H9 (cell line): ENCODE measurements around the gene CDH4. TPM values are rescaled to one million over a fixed set of nuclear protein-coding genes. Genes with fewer than 3 reads are reported as not detected.

Experiments used
- DNase-seq: peaks from one replicate; pipeline ENCODE4 v3.0.0-alpha.2; 2017
- H2AFZ ChIP-seq: one replicate; pipeline ENCODE4 v1.6.1; 2013; ENCODE audit warnings: mild to moderate bottlenecking, low read length, control low read depth, moderate library complexity
- H2AK5ac ChIP-seq: 2 replicates; pipeline ENCODE4 v1.6.1; 2013; ENCODE audit warnings: low read length, control low read depth, mixed read lengths; ENCODE audit not compliant: insufficient read length
- H2BK120ac ChIP-seq: one replicate; pipeline ENCODE4 v1.6.1; 2013; ENCODE audit warnings: low read depth, mild to moderate bottlenecking, low read length, control low read depth, inconsistent platforms; ENCODE audit not compliant: poor library complexity, severe bottlenecking
- H2BK12ac ChIP-seq: 2 replicates; pipeline ENCODE4 v1.6.1; 2013; ENCODE audit warnings: low read length, control low read depth, mixed read lengths, low read depth; ENCODE audit not compliant: insufficient read length
- H2BK15ac ChIP-seq: 2 replicates; pipeline ENCODE4 v1.6.1; 2013; ENCODE audit warnings: low read depth, low read length, control low read depth
- H2BK20ac ChIP-seq: one replicate; pipeline ENCODE4 v1.6.1; 2013; ENCODE audit warnings: low read depth, mild to moderate bottlenecking, low read length, control low read depth, inconsistent platforms; ENCODE audit not compliant: poor library complexity, severe bottlenecking
- H2BK5ac ChIP-seq: 2 replicates; pipeline ENCODE4 v1.6.1; 2013; ENCODE audit warnings: low read length, control low read depth, mixed read lengths; ENCODE audit not compliant: insufficient read length
- H3K14ac ChIP-seq: 2 replicates; pipeline ENCODE4 v1.6.1; 2013; ENCODE audit warnings: low read length, control low read depth; ENCODE audit not compliant: insufficient read depth
- H3K18ac ChIP-seq: 2 replicates; pipeline ENCODE4 v1.6.1; 2013; ENCODE audit warnings: low read depth, mild to moderate bottlenecking, mixed read lengths, low read length, control low read depth; ENCODE audit not compliant: insufficient read length
- H3K23ac ChIP-seq: 2 replicates; pipeline ENCODE4 v1.6.1; 2013; ENCODE audit warnings: low read length, control low read depth, mixed read lengths, low read depth; ENCODE audit not compliant: insufficient read length
- H3K23me2 ChIP-seq: 2 replicates; pipeline ENCODE4 v1.6.1; 2013; ENCODE audit warnings: low read depth, mild to moderate bottlenecking, mixed read lengths, low read length, control low read depth; ENCODE audit not compliant: insufficient read length, poor library complexity, severe bottlenecking
- H3K27ac ChIP-seq: 2 replicates; pipeline ENCODE4 v1.5.1; 2013; ENCODE audit warnings: low read length, control low read depth, mixed read lengths, low read depth; ENCODE audit not compliant: insufficient read length
- H3K27me3 ChIP-seq: 2 replicates; pipeline ENCODE4 v1.6.1; 2013; ENCODE audit warnings: low read length, control low read depth, inconsistent platforms; ENCODE audit not compliant: insufficient read depth
- H3K4ac ChIP-seq: 2 replicates; pipeline ENCODE4 v1.6.1; 2013; ENCODE audit warnings: low read depth, mild to moderate bottlenecking, control low read depth, inconsistent platforms, low read length, moderate library complexity
- H3K4me1 ChIP-seq: 2 replicates; pipeline ENCODE4 v1.6.1; 2013; ENCODE audit warnings: low read length, control low read depth, inconsistent platforms; ENCODE audit not compliant: insufficient read depth
- H3K4me2 ChIP-seq: 2 replicates; pipeline ENCODE4 v1.6.1; 2013; ENCODE audit warnings: low read length, control low read depth, mixed read lengths; ENCODE audit not compliant: insufficient read length, insufficient read depth
- H3K56ac ChIP-seq: 2 replicates; pipeline ENCODE4 v1.6.1; 2013; ENCODE audit warnings: low read depth, mild to moderate bottlenecking, mixed read lengths, low read length, control low read depth; ENCODE audit not compliant: insufficient read length
- H3K79me1 ChIP-seq: 2 replicates; pipeline ENCODE4 v1.6.1; 2013; ENCODE audit warnings: low read depth, mild to moderate bottlenecking, moderate library complexity, low read length, control low read depth, inconsistent platforms; ENCODE audit not compliant: insufficient read depth, poor library complexity, severe bottlenecking
- H3K79me2 ChIP-seq: 2 replicates; pipeline ENCODE4 v1.6.1; 2013; ENCODE audit warnings: low read length, control low read depth, inconsistent platforms; ENCODE audit not compliant: insufficient read depth
- H3K9ac ChIP-seq: 2 replicates; pipeline ENCODE4 v1.6.1; 2013; ENCODE audit warnings: low read length, control low read depth, mixed read lengths; ENCODE audit not compliant: insufficient read length; ENCODE audit errors: extremely low read depth
- H3K9me3 ChIP-seq: one replicate; pipeline ENCODE4 v1.6.1; 2013; ENCODE audit warnings: low read depth, low read length, inconsistent platforms; ENCODE audit not compliant: control insufficient read depth
- H3T11ph ChIP-seq: one replicate; pipeline ENCODE4 v1.6.1; 2013; ENCODE audit warnings: mild to moderate bottlenecking, low read length, control low read depth, inconsistent platforms
- H4K20me1 ChIP-seq: one replicate; pipeline ENCODE4 v1.6.1; 2013; ENCODE audit not compliant: control insufficient read depth, insufficient read length, insufficient read depth
- H4K5ac ChIP-seq: 2 replicates; pipeline ENCODE4 v1.6.1; 2013; ENCODE audit warnings: low read depth, mild to moderate bottlenecking, mixed read lengths, low read length, control low read depth; ENCODE audit not compliant: insufficient read length
- H4K8ac ChIP-seq: replicated peaks from 2 replicates; pipeline ENCODE4 v1.6.1; 2013; ENCODE audit warnings: low read length, control low read depth, mixed read lengths, low read depth; ENCODE audit not compliant: insufficient read length
- H4K91ac ChIP-seq: 2 replicates; pipeline ENCODE4 v1.6.1; 2013; ENCODE audit warnings: low read depth, mild to moderate bottlenecking, moderate library complexity, mixed read lengths, low read length, control low read depth; ENCODE audit not compliant: insufficient read length
- H3K27ac Mint-ChIP-seq, 3 experiments: 2 replicates in 2 of 3; 3 replicates in 1 of 3; pipeline ENCODE4 v1.8.0; 2020 to 2021; ENCODE audit warnings: mixed read lengths in 3 of 3, mild to moderate bottlenecking in 1 of 3, moderate library complexity in 1 of 3
- H3K27me3 Mint-ChIP-seq: 2 replicates; pipeline ENCODE4 v1.8.0; 2021; ENCODE audit warnings: low read depth, mild to moderate bottlenecking, moderate library complexity, mixed read lengths
- H3K36me3 Mint-ChIP-seq, 3 experiments: 2 replicates in 2 of 3; 3 replicates in 1 of 3; pipeline ENCODE4 v1.8.0; 2020 to 2021; ENCODE audit warnings: low read depth in 3 of 3, mixed read lengths in 3 of 3; ENCODE audit not compliant: insufficient read depth in 1 of 3
- H3K4me1 Mint-ChIP-seq, 2 experiments: 2 replicates each; pipeline ENCODE4 v1.8.0; 2020; ENCODE audit warnings: mixed read lengths in 2 of 2
- H3K4me3 Mint-ChIP-seq, 2 experiments: 2 replicates in 1 of 2; 3 replicates in 1 of 2; pipeline ENCODE4 v1.8.0; 2020 to 2021; ENCODE audit warnings: mild to moderate bottlenecking in 2 of 2, mixed read lengths in 2 of 2, moderate library complexity in 1 of 2
- H3K9me3 Mint-ChIP-seq, 2 experiments: 2 replicates in 1 of 2; 3 replicates in 1 of 2; pipeline ENCODE4 v1.8.0; 2020; ENCODE audit warnings: mild to moderate bottlenecking in 2 of 2, mixed read lengths in 2 of 2, moderate library complexity in 1 of 2
- WGBS: extraction: QIAGEN DNeasy Blood & Tissue Kit; methylation state at CpG from one replicate; pipeline ENCODE4 v1.1.7; 2013; ENCODE audit warnings: missing lambda C conversion rate, low lambda C conversion rate, mixed read lengths; ENCODE audit not compliant: insufficient read length; ENCODE audit errors: extremely low coverage; 5-methylcytosine and 5-hydroxymethylcytosine counted together
- total RNA-seq: library from RNA; stranded (reverse); gene quantifications from 2 replicates; pipeline ENCODE4 v1.2.1, GENCODE V29; 2021
- TF ChIP-seq, protein P1 (sequence below): fragments of 200-600 bp; sonication (generic); conservative IDR thresholded peaks from 3 replicates; pipeline ENCODE4 v1.8.0; 2021; ENCODE audit warnings: antibody characterized with exemption, mild to moderate bottlenecking

Gene CDH4
- total RNA-seq, 1 experiment from 2014 or later, result 3.0 TPM

DNA sequence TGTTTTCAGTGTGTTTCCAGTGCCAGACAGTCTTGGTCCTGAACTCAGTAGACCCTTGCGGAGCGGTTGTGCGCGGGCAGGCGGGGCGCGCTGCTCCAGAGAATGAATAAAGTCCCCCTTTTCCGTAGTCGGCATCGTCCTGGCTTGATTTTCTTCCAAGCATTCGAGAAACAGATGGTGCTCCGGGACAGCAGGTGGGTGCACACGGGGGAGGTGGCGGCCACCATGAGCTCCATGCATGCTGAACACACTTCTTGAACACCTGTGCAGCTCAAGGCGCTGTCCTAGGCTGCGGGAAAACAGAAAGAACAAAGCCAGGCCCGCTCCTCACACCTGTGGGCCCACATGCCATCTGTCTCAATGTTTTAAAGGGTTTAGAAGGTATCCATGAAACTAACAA lies 688.4 kb downstream of the CDH4 start:
- peaks cover 0 to 2% (median 1%) of the 10 kb centered on the region in 3 experiments; a peak in 3 of 7 replicates for H3K36me3 Mint-ChIP-seq
- H3K18ac ChIP-seq, result no peak overlapping the region

More for the DNA sequence above, 688.4 kb downstream of the CDH4 start:
- Histone ChIP-seq H3T11ph (no peak overlapping the region), H4K8ac (no peak overlapping the region), H2AK5ac (no peak overlapping the region), H4K5ac (no peak overlapping the region), H3K79me2 (no peaks in the 10 kb centered on the region), H3K4me1 (no peaks in the 10 kb centered on the region), H2BK12ac (no peak overlapping the region), H3K23me2 (no peaks in the 10 kb centered on the region), H2BK120ac (no peak overlapping the region), H3K14ac (no peak overlapping the region), H4K91ac (no peak overlapping the region), H3K23ac (no peak overlapping the region), H3K27me3 (no peaks in the 10 kb centered on the region), H2AFZ (no peak overlapping the region), H4K20me1 (no peaks in the 10 kb centered on the region), H3K56ac (no peak overlapping the region), H3K4me2 (no peak overlapping the region), H3K27ac (no peak overlapping the region), H3K4ac (no peak overlapping the region), H2BK5ac (no peak overlapping the region), H3K9ac (no peak overlapping the region), H3K9me3 (no peaks in the 10 kb centered on the region), H2BK15ac (no peak overlapping the region), H3K79me1 (no peaks in the 10 kb centered on the region), H2BK20ac (no peak overlapping the region)
- H3K27ac Mint-ChIP-seq, result no peak overlapping the region; a peak in 1 of 7 replicates
- H3K4me3 Mint-ChIP-seq, result no peak overlapping the region
- H3K9me3 Mint-ChIP-seq, result peaks cover 1 to 2% of the 10 kb centered on the region in 2 experiments; a peak in 2 of 5 replicates
- no peak for DNase-seq
- peaks cover 5 to 15% of the 10 kb centered on the region in 2 experiments for H3K4me1 Mint-ChIP-seq
- TF ChIP-seq, protein P1, sequence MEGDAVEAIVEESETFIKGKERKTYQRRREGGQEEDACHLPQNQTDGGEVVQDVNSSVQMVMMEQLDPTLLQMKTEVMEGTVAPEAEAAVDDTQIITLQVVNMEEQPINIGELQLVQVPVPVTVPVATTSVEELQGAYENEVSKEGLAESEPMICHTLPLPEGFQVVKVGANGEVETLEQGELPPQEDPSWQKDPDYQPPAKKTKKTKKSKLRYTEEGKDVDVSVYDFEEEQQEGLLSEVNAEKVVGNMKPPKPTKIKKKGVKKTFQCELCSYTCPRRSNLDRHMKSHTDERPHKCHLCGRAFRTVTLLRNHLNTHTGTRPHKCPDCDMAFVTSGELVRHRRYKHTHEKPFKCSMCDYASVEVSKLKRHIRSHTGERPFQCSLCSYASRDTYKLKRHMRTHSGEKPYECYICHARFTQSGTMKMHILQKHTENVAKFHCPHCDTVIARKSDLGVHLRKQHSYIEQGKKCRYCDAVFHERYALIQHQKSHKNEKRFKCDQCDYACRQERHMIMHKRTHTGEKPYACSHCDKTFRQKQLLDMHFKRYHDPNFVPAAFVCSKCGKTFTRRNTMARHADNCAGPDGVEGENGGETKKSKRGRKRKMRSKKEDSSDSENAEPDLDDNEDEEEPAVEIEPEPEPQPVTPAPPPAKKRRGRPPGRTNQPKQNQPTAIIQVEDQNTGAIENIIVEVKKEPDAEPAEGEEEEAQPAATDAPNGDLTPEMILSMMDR, result no peak
- no CpG with 5 or more reads among the region's 17 CpGs for WGBS
- H3K27me3 Mint-ChIP-seq, result no peaks in the 10 kb centered on the region; the same call in 1 of the 2 replicates
